ENCODE data around the gene RHOT1.
A peak's percentile ranks its signal among the peaks of the same experiment; 100 is the strongest.
"Not testable (repeated sequence)": the region's sequence is repeated elsewhere in the genome, so short reads cannot be mapped to it uniquely, and the experiment has no call there.

The RHOT1 gene

DNA sequence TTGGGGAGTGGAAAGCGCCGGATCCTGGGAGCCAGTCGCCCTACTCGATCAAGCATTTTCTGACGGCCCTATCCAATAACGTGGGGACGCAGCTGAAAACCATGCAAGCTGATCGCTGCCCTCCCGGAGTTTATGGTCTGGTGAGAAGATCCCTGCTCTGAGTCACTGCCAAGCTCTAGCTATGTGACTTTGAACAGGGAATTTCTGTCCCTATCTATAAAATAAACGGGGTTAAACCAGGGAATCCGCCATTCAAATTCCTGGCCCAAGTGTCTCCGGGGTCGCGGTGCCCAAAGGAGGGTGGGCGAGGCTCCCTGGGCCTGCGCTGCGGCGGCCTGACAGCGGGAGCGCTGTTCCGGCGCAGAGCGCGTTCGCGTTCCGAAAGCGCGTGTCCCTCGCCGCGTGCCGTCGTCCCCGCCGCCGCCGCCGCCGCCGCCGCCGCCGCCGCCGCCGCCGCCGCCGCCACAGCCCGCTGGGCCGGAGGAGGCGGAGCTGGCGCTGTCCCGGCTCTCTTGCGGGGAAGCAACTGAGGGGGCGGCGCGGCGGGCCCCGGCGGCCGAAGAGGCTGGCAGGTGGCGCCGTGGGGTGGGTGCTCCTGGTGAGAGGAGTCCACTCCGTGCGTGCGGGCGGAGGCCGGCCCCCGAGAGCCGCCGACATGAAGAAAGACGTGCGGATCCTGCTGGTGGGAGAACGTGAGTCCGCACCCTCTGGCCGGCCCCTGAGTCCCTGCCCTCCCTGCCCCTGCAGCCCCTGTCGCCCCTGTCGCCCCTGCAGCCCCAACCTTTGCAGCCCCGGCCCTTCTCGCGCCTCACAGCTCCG, at the start of gene RHOT1:
Gene RHOT1 (plus strand): TSS at position 465 of the 819 bp plus-strand sequence. CDS start 191 bp downstream, at position 656.
- DNase-seq (ENCODE audit: low read depth in 2 of 2, low spot score in 1 of 2): peak; percentile 39 to 48

DNA sequence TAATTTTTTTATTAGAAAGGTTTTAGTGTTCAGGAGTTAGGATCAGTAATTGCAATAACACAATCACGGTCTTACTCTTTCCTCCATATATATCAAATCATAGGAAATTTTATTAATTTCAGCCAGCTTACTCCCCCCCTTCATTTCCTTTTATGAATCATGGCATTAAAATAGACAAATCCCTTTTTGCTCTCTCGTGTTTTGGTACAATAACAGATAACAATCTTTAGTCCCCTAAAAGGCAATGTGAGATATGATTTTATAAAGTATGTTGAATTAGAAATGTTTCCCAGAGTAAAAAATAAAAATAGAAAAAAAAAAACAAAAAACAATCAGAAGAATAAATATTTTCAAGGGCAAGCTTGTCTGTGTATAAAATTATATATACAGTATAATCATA, 42.6 kb upstream of the RHOT1 start:
- DNase-seq (ENCODE audit: low read depth in 2 of 2, low spot score in 1 of 2): no peak

DNA sequence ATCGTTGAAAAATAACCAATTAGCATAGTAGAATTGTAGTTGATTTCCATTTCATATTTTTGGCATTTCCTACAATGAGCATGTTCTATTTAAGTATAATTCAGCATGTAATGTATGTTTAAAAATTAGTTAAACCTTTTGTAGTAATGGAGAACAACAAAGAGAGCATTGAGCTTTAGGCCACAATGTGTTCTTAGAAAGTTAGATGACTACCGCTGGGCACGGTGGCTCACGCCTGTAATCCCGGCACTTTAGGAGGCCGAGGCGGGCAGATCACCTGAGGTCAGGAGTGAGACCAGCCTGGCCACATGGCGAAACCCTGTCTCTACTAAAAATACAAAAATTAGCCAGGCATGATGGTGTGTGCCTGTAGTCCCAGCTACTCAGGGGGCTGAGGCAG, 42.0 kb upstream of the RHOT1 start:
- not testable (repeated sequence) for DNase-seq (ENCODE audit: low read depth in 2 of 2, low spot score in 1 of 2)

DNA sequence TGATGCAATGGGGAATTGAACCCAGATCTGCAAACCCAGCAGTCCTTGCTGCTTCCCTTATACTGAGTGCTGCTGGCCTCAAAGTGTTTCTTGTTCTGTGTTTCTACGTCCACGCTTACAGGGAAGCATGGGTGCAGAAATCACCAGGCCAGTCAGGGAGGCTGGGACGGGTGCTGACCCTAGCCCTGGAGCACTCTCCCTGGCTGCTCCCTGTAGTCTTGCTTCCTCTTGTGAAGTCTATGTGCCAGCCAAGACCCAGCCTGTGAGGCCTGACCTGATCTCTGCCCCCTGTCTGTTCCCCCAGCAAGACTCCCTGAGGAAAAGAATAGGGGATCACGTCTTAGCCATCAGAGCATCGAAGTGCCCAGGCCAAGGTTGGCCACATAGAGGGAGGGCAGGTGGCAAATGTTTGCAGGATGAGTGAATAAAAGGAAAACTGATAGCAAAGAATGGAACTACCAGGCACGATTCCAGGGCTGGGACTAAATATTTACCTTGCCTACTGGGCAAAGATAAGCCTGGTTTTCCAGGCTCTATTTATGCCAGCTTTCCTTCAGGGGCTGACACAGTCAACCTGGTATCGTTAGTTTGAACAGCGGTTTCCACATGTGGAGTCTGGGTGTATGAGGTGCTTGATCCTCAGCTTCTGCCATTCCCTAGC, 41.2 kb upstream of the RHOT1 start:
- no peak for DNase-seq (ENCODE audit: low read depth in 2 of 2, low spot score in 1 of 2)

DNA sequence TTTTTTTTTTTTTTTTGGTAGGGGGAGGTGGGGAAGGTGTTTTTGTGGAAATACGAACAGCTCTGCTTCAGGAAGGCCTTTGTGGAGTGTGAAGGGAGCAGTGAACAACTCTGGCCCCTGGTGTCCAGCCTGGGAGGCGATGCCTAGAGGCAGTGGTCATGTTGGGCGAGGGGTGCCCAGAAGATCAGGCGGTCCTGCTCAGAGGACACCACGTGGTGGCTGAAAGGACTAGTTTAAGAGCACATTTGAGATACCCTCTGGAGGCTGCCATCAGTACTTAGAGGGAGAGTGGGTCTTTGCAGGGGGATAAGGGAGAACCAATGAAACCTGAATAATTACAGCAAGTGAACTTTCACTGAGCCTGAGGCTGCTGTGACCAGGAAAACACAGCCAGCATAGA, 40.1 kb upstream of the RHOT1 start:
- DNase-seq (ENCODE audit: low read depth in 2 of 2, low spot score in 1 of 2): no peak

DNA sequence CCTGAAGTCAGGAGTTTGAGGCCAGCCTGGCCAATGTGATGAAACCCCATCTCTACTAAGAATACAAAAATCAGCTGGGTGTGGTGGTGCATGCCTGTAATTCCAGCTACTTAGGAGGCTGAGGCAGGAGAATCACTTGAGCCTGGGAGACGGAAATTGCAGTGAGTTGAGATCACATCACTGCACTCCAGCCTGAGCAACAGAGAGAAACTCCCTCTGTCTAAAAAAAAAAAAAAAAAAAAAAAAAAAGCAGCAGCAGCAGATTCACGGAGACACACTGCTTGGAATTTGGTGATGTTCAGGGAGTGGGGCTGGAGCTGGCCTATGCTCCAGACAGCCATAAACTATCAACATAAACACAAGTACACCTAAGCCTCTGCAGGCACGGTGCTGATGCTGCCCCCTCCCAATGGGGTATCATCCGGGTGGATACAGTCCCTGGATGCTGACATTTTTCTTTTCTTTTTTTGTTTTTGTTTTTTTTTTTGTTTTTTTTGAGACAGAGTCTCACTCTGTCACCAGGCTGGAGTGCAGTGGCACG, 39.6 kb upstream of the RHOT1 start:
- no peak for DNase-seq (ENCODE audit: low read depth in 2 of 2, low spot score in 1 of 2)

DNA sequence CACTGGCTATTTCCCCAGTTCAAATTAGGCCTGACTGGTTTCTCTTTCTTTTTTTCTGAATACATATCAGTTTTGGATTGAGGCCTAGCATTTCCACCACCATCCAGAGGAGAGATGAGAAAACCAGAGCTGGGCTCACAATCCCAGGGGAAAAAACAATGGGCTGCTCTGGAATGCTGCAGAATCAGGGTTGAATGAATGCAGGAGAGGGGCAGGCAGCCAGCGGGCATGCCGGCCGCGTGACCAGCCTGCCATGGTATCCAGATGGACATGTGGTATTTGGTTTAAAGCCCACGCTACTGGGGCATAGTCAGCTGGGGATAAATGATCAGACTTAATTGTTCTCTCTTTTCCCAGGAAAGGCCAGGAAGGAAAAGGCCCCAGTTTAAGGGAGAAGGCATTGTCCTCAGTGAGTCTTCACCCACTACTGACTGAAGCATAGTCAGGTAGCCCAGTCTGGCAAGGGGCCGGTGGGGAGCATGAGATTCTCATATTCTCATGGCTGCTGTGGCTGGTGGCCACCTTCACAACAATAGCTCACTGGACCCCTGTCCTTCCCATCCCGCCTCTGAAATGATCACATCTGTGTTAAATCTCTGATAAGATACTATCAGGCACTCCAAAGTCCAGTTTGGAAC, 38.7 kb upstream of the RHOT1 start:
- DNase-seq (ENCODE audit: low read depth in 2 of 2, low spot score in 1 of 2): no peak

DNA sequence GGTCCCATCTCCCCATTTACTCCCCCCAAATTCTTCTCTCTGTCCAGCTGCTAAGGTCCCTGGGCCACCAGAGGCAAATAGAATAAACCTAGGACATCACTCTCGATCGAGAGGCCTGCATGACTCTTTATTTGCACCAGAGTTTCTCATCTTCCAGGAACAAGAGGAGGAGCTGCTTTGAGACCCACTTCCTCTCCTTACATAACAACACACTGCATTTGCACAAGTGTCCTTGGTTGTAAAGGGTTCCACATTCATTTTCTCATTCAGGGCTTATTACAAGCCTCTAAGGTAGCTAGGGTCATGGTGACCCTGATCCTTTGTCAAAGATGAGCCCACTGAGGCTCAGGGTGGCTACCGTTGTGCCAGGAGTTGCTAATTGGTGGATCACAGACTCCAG, 38.1 kb upstream of the RHOT1 start:
- DNase-seq (ENCODE audit: low read depth in 2 of 2, low spot score in 1 of 2): no peak

DNA sequence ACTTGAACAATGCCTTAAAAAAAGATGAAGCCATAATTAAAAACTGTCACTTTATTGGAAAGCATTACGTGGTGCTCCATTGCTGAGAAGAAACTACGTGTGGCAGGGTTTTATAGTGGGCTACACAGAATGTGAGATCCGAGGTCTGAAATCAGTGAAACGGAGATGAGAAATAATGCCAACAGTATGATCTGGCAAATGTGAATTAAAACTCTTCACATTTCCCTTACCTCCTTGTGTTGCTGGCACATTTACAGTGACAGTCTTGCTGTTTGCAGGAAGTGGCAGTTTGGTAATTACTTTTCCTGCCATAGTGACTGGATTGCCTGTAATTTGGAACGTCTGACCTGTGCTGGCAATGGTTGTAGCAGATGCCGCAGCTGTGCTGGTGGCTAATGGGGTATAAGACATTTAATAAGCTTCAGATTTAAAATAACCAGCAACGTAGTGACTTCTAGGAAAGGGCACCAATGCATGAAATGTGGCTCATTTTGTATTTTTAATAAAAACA, 35.8 kb upstream of the RHOT1 start:
- DNase-seq (ENCODE audit: low read depth in 2 of 2, low spot score in 1 of 2): not testable (repeated sequence)

DNA sequence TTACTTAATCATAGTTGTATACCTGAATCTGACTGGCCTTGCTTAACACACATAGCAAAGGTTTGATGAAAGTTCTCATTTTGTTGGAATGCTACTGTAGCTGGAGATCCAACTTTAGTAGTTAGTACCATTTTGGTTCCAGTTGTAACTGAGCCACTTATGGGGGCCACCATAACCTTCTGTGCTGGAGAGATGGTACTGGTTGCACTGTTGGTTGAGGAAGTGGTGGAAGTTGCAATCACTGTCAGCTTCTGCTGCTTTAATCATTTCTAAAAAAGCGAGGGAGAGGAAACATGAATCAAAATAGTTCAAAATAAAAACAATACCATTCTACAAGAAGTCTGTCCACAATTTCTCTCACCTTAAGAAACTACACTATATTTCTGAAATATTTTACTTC, 35.1 kb upstream of the RHOT1 start:
- not testable (repeated sequence) for DNase-seq (ENCODE audit: low read depth in 2 of 2, low spot score in 1 of 2)

DNA sequence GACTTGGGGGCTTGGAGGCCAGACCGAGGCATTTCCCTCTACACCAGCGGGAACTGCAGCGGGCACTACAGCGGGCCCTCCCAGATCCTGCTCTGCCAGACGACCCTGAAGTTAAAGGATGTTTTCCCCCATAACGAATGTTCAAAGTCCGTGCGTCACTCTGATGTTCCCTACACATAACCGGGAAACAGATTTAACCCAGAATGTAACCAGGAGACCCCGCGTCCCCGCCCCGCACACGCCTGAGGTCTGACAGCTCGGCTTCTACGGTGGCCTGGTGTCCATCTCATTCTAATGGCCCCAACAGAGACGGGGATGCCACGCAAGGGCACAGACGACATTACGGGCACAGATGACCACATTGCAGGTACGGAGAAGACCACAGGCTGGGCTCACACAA, 31.7 kb upstream of the RHOT1 start:
- no peak for DNase-seq (ENCODE audit: low read depth in 2 of 2, low spot score in 1 of 2)

DNA sequence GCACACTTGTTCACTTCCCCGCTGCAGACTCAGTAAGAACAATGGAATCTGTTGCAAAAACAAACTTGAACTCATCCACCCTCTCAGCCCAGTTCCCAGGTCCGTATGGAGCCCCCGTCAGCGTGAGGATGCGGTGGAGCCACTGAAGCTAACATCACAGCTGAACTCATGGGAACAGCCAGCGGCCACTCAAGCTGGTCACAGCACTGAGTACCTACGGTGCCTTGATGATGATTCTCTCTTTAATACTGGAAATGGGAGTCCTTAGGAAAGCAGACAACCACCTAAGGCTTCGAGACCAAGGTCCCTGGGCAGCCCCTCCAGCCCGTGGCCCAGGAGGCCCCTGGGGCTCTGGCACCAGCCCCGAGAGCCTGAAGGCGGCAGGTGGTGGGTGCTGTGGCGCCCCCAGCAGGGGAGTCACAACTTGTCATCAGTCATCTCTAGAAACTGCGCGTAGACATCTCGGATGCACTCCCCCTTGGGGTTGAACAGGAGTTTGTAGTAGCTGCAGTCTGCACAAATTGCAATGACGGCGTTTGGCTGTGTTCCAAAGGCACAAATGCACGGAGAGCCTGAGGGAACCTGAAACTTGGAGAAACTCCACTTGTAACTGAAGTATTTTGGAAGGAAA, 31.0 kb upstream of the RHOT1 start:
- DNase-seq (ENCODE audit: low read depth in 2 of 2, low spot score in 1 of 2): no peak

DNA sequence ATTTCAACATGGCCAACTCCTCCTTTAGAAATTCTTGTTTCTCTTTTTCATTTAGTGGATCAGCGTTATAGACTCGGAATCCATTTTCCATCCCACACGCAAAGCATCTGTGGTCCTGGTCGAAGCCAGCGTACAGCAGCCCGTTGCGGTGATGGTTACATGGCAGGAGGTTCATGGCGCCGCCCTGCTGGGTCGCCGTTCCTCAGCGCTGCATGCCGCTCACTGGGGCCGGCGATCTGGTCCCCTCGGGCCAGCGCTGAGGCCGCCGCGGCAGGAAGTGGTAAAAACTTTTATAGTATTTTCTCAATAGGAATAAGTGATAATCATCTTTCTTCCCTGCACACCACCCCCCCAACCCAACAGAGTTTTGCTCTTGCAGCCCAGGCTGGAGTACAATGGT, 29.9 kb upstream of the RHOT1 start:
- DNase-seq (ENCODE audit: low read depth in 2 of 2, low spot score in 1 of 2): no peak

DNA sequence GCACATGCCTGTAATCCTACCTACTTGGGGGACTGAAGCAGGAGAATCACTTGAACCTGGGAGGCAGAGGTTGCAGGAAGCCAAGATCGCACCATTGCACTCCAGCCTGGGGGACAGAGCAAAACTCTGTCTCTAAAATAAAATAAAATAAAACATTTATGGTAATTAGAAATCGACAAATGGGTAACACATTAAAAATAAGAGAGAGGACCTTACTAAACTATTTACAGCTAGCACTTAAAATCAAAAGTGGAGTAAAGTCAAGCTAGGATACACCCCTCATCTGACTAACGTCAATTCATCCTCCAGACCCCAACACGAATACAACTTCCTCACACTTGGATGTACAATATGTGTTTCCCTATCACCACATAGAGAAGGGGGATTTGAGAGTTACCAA, 27.8 kb upstream of the RHOT1 start:
- no peak for DNase-seq (ENCODE audit: low read depth in 2 of 2, low spot score in 1 of 2)

DNA sequence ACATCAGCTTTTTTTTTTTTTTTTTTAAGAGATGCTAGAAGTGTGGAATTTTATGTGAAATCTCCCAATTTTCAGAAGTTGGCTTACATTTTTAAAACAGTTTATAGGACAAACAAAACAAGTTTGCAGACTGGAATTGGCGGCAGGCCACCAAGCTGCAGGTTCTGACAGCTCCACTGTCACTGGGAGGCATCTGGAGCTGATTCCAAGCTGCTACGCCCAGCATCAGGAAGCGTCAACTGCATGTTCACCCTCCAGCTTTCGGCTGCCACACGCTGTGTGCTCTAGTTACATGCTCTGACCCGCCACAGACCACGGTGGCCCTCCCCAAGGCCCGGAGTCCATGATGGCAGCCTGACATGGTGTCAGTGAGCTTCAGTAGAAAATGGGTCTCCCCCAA, 26.8 kb upstream of the RHOT1 start:
- DNase-seq (ENCODE audit: low read depth in 2 of 2, low spot score in 1 of 2): not testable (repeated sequence)

DNA sequence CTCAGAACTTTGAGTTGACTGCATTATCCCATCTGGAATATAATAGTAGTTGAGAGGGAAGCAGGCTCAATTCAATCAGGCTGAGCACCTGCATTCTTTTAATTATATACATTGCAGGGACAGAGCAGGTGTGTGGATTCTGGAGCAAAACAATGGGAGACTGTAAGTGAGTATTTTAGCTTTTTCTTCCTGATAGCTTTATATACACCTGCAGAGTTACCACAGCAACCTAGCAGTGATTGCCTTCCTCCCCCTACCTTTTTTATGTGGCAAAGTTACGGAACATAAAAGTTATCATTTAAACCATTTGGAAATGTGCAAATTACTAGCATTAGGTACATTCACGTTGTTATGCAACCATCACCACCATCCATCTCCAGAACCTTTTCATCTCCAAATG, 25.4 kb upstream of the RHOT1 start:
- DNase-seq (ENCODE audit: low read depth in 2 of 2, low spot score in 1 of 2): no peak

DNA sequence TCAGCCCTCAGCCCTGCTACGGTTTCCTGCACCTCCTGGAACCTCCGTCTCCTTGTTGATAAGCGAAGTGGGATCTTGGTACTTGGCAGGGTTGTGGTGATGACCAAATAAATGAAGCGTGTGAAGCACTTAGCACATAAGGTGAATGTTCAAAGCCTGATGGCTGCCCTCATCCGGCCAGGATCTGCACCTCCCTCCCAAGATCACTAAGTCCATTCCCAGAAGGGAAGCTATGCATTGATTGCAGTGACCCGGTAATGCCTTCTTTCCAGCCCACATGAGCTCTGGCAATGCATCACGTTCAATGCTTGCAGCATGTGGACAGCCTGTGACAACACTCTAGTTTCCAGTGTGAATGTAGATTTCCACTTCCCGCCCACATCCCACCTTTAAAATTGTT, 24.9 kb upstream of the RHOT1 start:
- DNase-seq (ENCODE audit: low read depth in 2 of 2, low spot score in 1 of 2): no peak

DNA sequence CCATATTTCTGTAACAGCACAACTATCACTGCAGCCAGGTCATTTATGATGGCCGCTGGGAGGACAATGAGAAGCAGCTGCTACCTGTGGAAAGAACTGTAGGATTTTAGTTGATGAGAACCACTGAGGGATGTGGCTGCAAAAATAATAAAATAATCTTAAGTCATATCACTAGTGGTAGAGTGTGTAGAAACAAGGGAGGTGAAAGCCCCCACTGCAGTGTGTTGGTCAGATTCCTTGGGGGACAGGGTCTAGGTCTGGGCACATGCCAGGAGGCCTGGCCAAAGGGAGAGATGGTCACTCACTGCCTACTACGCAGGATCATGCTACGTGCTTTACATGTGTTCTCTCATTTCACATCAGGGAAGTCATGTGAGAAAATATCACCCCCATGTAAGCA, 24.2 kb upstream of the RHOT1 start:
- DNase-seq (ENCODE audit: low read depth in 2 of 2, low spot score in 1 of 2): not testable (repeated sequence)

DNA sequence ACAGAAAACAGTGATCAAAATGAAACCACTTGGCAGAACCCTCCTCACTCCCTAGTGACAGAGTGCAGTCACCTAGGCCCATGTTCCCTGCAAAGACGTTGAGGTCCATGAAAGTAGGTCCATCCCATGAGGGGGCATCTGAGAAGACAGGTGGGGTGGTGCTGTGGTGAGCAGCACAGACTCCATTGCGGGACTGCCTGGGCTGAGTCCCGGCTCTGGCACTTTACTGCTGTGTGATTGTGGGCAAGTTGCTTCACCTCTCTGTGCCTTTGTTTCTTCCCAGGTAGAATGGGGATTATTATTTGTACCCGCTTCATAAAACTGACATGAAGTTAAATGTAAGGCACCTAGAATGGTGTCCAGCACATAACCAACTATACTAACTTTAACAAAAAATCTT, 23.5 kb upstream of the RHOT1 start:
- DNase-seq (ENCODE audit: low read depth in 2 of 2, low spot score in 1 of 2): no peak

DNA sequence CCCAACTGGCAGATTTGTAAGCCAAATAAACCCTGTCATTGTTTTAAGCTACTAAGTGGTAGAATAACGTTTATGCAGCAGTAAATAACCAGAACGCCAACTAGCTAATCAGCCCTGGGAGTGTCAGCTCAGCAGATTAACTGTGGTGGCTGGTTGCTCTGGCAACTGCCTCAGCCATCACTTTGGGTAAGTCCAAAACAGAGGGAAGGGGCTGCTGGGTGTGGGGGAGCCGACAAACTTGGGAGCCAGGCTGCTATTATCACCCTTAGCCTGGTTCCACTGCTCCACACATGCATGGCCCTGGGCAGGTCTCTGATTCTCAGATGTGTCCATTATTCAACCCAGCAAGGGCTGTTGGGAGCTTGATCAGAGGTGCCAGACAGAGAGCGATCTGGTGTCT, 22.2 kb upstream of the RHOT1 start:
- DNase-seq (ENCODE audit: low read depth in 2 of 2, low spot score in 1 of 2): no peak

DNA sequence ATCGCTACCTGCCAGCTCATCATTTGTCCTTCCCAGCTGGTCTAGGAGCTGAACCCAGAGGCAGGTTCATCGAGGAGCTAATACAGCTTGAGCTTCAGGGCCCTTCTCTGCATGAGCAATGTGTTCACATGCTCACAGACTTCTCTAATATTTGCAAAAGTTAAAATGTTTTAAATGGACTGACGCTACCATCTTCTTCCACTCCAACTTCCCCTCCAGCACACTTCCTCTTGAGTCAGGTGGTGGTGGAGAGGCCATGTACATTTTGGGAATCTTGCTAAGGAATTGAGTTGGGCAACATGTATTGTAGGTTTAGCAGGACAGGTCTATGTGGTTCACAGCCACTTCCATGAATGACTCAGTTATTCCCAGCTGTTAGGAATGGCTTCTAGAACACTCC, 21.6 kb upstream of the RHOT1 start:
- no peak for DNase-seq (ENCODE audit: low read depth in 2 of 2, low spot score in 1 of 2)
